Esophagus muscularis mucosa (tissue), 4 donors: ENCODE measurements around the gene GID4. TPM values are rescaled to one million over a fixed set of nuclear protein-coding genes. Genes with fewer than 3 reads are reported as not detected.

ENCODE experiments used
- DNase-seq: peaks from one replicate; pipeline ENCODE4 v3.0.0-alpha.2; 2017; ENCODE audit errors: extremely low spot score
- H3K27ac ChIP-seq, 4 donors: fragments of 200-600 bp; sonication (generic); replicated peaks in 1 of 4; 1 replicate in 3 of 4; 2 replicates in 1 of 4; pipeline ENCODE4 v1.5.1; 2016 to 2019; ENCODE audit warnings: mild to moderate bottlenecking in 1 of 4
- H3K27me3 ChIP-seq, 4 donors: fragments of 200-600 bp; sonication (generic); one replicate each; pipeline versions ENCODE4 v1.5.1 to v1.6.0; 2016 to 2019
- H3K36me3 ChIP-seq, 4 donors: fragments of 200-600 bp; sonication (generic); one replicate each; pipeline ENCODE4 v1.5.1; 2016 to 2019
- H3K4me1 ChIP-seq, 4 donors: fragments of 200-600 bp; sonication (generic); one replicate each; pipeline ENCODE4 v1.5.1; 2016 to 2019
- H3K4me3 ChIP-seq, 4 donors: fragments of 200-600 bp; sonication (generic); 1 replicate in 2 of 4; 2 replicates in 2 of 4; pipeline ENCODE4 v1.5.1; 2016 to 2019; ENCODE audit warnings: mild to moderate bottlenecking in 4 of 4, moderate library complexity in 1 of 4
- H3K9me3 ChIP-seq, 4 donors: fragments of 200-600 bp; sonication (generic); 1 replicate in 3 of 4; 2 replicates in 1 of 4; pipeline ENCODE4 v1.5.1; 2016 to 2019
- EP300 ChIP-seq: sonication (generic); formaldehyde crosslinking; IDR thresholded peaks from one replicate; pipeline ENCODE4 v1.6.1; 2017; ENCODE audit warnings: antibody characterized with exemption
- POLR2A ChIP-seq: fragments of 450-650 bp; IDR thresholded peaks from one replicate; pipeline ENCODE4 v1.6.1; 2017; ENCODE audit warnings: antibody characterized with exemption, moderate library complexity, mild to moderate bottlenecking, low read depth
- POLR2AphosphoS5 ChIP-seq, 2 donors: sonication (generic); formaldehyde crosslinking; IDR thresholded peaks; one replicate each; pipeline ENCODE4 v1.6.1; 2017; ENCODE audit warnings: antibody characterized with exemption in 2 of 2
- WGBS: methylation state at CpG from one replicate; pipeline ENCODE4 v1.1.5; 2018; 5-methylcytosine and 5-hydroxymethylcytosine counted together
- intact Hi-C: fragments of 100-400 bp; cut with DNase I; formaldehyde crosslinking; loops from one replicate; pipeline ENCODE4 v1.15.1; 2023
- total RNA-seq, 4 donors: library from RNA; depleted of rRNA; stranded (reverse); fragments of >200 nt; gene quantifications; one replicate each; pipeline versions ENCODE4 v1.1.0 to v1.2.1, GENCODE V29; 2016
- TF ChIP-seq, protein P1 (sequence below), 3 experiments: fragments of 200-600 bp in 2 of 3; fragments of 450-650 bp in 1 of 3; sonication (generic) in 2 of 3; IDR thresholded peaks; one replicate each; pipeline ENCODE4 v1.5.1; 2017 to 2019; ENCODE audit warnings: antibody characterized with exemption in 3 of 3, mild to moderate bottlenecking in 2 of 3, moderate library complexity in 1 of 3

The GID4 gene
- total RNA-seq, 4 donors from 2014 or later = 33.1 to 39.8 (median 34.4) TPM

DNA sequence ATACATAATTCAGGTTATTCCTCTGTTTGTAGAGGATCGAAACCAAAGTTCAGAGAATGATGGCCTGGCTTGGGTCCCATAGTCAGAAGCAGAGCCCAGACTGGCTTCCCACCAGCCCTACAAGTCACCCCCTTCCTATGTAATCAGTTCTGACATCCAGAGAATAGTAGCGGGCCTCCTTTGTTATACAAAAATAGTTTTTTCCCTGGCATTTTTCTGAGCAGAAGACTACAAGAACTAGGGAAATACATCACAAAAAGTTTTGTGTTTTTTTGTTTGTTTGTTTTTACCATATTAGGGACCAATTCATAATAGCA is 19.4 kb upstream of the GID4 start:
- 72% methylated on average over 2 of the region's 2 CpGs for WGBS
- peaks cover 0 to 8% (median 3%) of the 10 kb centered on the region in 4 donors for H3K4me1 ChIP-seq
- no peak overlapping the region for H3K4me3 ChIP-seq
- DNase-seq = no peak
- no peak overlapping the region for H3K27ac ChIP-seq
- H3K27me3 ChIP-seq = no peaks in the 10 kb centered on the region
- intact Hi-C loops = no loop called here
- H3K36me3 ChIP-seq = peaks cover 10 to 61% (median 33%) of the 10 kb centered on the region in 4 donors
- H3K9me3 ChIP-seq = no peaks in the 10 kb centered on the region
- TF ChIP-seq EP300 (no peak), POLR2AphosphoS5 (IDR thresholded peaks at IDR 0.05) (no peak)
- TF ChIP-seq, protein P1, sequence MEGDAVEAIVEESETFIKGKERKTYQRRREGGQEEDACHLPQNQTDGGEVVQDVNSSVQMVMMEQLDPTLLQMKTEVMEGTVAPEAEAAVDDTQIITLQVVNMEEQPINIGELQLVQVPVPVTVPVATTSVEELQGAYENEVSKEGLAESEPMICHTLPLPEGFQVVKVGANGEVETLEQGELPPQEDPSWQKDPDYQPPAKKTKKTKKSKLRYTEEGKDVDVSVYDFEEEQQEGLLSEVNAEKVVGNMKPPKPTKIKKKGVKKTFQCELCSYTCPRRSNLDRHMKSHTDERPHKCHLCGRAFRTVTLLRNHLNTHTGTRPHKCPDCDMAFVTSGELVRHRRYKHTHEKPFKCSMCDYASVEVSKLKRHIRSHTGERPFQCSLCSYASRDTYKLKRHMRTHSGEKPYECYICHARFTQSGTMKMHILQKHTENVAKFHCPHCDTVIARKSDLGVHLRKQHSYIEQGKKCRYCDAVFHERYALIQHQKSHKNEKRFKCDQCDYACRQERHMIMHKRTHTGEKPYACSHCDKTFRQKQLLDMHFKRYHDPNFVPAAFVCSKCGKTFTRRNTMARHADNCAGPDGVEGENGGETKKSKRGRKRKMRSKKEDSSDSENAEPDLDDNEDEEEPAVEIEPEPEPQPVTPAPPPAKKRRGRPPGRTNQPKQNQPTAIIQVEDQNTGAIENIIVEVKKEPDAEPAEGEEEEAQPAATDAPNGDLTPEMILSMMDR (IDR thresholded peaks at IDR 0.05) = no peak

DNA sequence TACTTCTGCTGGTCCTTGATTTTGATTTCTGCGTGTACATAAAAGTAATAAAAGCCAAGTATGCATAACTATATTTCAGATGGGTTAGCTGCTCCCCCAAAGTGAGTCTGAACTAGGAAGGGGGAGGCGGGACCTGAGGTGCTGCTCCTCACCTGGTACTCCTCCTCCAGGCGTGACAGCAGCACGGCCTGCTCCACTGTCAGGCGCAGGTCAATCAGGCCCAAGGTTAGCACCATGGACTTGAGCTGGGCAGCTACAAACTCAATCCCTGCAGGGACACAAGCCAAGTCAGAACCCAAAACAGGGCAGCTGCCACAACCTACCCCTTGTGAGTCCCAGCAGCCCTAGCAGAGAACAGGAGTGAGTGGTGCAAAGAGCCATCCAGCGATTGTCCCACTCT is 18.2 kb upstream of the GID4 start:
- TF ChIP-seq, protein P1 (IDR thresholded peaks at IDR 0.05) = no peak
- TF ChIP-seq POLR2AphosphoS5 (IDR thresholded peaks at IDR 0.05) (no peak), EP300 (no peak), POLR2A (no peak)
- Histone ChIP-seq H3K27me3 (no peaks in the 10 kb centered on the region), H3K4me3 (no peak overlapping the region), H3K4me1 (peaks cover 0 to 8% (median 3%) of the 10 kb centered on the region in 4 donors), H3K27ac (no peak overlapping the region), H3K9me3 (no peaks in the 10 kb centered on the region), H3K36me3 (peaks cover 0 to 60% (median 27%) of the 10 kb centered on the region in 4 donors)
- WGBS = 100% methylated on average over 1 of the region's 6 CpGs
- intact Hi-C loops = no loop called here
- no peak for DNase-seq

DNA sequence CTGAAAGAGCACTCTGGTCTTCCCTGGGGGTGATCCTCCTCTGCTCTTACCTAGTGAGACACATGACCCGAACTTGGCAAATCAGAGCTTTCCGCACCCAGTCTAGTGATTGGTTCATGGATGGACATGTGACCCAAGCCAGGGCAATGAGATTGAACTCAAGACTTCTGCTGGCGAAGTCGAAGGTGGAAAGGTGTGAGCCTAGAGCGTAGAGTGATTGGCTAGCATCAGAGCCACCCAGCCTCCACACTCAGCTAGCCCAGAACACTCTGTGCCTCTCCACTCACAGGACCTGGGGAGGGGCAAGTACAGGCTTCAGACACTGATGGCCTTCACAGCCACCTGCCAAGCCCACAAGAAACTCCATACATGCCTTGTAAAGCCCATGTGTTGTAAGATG is 17.8 kb upstream of the GID4 start:
- 100% methylated on average over 2 of the region's 5 CpGs for WGBS
- Histone ChIP-seq H3K27me3 (no peaks in the 10 kb centered on the region), H3K4me3 (no peak overlapping the region), H3K27ac (no peak overlapping the region), H3K9me3 (no peaks in the 10 kb centered on the region), H3K36me3 (peaks cover 0 to 64% (median 29%) of the 10 kb centered on the region in 4 donors), H3K4me1 (peaks cover 0 to 8% (median 3%) of the 10 kb centered on the region in 4 donors)
- intact Hi-C loops = no loop called here
- TF ChIP-seq, protein P1 (IDR thresholded peaks at IDR 0.05) = no peak
- TF ChIP-seq EP300 (no peak), POLR2AphosphoS5 (IDR thresholded peaks at IDR 0.05) (no peak), POLR2A (no peak)
- DNase-seq = no peak

DNA sequence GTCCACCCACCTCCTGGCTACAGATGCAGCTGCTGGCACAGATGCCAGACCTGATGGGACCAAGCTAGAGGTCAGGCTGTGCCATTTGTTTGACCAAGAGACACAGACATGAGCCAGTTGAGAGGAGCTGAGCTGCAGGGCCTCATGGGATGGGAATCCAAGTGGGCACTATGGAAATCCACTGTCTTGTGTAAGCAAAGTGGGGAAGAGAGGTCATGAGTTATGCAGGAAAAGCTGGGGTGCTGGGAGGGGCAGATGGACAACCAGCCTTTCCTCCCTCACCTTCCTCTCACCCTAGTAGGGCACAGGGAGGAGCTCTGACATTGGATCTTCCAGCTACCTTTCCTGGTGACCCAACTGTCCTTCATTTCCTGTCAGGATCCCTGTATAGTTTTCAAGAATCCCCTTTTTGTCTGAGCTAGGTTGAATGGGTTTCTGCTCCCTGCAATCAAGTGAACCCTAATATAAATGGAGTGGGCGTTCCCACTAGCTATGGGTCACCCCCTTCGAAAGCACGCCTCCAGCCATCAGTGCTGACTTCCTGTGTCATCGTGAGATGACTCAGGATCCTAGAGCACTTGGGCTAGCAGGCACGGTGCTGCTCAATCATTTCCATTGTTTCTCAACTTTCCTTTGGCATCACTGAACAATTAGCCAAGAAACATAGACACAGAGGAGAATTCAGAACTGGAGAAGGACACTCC is 13.8 kb upstream of the GID4 start:
- no peaks in the 10 kb centered on the region for H3K27me3 ChIP-seq
- no peaks in the 10 kb centered on the region for H3K9me3 ChIP-seq
- intact Hi-C loops = no loop called here
- no peak for DNase-seq
- TF ChIP-seq, protein P1 (IDR thresholded peaks at IDR 0.05) = no peak
- no peak overlapping the region for H3K4me3 ChIP-seq
- 64% methylated on average over 5 of the region's 5 CpGs for WGBS
- H3K4me1 ChIP-seq = peaks cover 0 to 7% (median 0%) of the 10 kb centered on the region in 4 donors
- H3K27ac ChIP-seq = no peak overlapping the region
- H3K36me3 ChIP-seq = peaks cover 0 to 61% (median 23%) of the 10 kb centered on the region in 4 donors
